ENCODE data around the gene TNNC2.

The TNNC2 gene

DNA sequence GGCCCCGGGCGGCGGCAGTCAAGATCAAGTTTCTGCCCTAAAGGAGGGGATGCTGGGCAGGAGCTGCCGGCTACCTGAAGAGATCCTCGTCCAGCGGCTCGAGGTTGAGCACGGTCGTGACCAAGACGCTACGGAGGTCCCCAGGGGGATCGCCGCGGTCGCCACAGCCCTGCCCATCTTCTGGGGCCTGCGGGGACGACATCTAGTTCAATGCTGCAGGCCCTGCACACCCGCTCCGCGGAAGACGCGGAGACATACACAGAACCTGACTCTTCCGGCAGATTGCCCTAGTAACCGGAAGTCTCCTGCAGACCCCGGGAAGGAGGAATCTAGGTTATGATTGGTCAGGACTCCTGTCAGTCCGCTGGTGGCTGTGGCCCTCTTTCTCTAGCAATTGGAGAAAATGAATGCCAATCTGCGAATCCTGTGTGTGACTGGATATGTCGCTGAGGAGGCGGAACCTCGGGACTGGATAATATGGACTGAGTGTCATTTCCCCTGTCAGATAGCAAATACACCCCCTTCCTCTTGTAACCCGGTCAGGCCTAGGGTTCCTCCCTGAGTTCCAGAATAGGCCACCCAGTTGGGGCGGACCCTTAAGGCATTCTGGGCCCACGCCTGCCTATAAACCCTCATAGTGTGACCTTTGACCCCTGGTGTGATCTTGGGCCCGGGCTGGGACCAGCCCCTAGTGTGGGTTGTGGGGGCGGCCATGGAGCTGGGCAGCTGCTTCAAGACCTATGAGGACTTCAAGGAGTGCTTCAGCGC, 30.2 kb upstream of the TNNC2 start, which contains the start of the genes ACOT8 and ZSWIM3:
Gene ACOT8 (minus strand): TSS at position 279 of the 768 bp plus-strand sequence. CDS start 77 bp downstream, at position 202.
Gene ZSWIM3 (plus strand): TSS at position 501 of the 768 bp plus-strand sequence. CDS start 212 bp downstream, at position 713.
- peak within 1 kb of the TSS; percentile 89 for H3K4me3 ChIP-seq (ENCODE audit: low read length)
- peak; percentile 100 for DNase-seq (ENCODE audit: low read depth)
- TF ChIP-seq, protein P1, sequence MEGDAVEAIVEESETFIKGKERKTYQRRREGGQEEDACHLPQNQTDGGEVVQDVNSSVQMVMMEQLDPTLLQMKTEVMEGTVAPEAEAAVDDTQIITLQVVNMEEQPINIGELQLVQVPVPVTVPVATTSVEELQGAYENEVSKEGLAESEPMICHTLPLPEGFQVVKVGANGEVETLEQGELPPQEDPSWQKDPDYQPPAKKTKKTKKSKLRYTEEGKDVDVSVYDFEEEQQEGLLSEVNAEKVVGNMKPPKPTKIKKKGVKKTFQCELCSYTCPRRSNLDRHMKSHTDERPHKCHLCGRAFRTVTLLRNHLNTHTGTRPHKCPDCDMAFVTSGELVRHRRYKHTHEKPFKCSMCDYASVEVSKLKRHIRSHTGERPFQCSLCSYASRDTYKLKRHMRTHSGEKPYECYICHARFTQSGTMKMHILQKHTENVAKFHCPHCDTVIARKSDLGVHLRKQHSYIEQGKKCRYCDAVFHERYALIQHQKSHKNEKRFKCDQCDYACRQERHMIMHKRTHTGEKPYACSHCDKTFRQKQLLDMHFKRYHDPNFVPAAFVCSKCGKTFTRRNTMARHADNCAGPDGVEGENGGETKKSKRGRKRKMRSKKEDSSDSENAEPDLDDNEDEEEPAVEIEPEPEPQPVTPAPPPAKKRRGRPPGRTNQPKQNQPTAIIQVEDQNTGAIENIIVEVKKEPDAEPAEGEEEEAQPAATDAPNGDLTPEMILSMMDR (IDR thresholded peaks at IDR 0.05; ENCODE audit: insufficient read depth, low read depth, low read length, missing control alignments): no peak

DNA sequence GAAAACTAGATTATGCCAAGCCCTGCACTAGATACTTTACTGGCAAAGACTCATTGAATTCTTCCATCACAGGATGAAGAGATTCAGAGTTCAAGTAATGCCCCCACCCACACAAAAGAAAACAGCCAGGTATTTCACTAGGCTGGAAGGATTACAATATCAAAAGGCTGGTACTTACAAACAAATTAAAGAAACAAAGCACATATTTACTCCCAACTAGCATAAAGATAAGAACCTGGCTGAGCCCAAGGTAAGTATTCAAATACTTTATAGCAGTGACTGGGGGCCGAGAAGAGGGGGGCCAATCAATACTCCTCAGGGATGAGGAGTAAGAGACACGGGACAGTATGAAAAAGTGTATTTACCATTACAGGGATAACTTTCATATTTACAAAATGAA, 26.4 kb upstream of the TNNC2 start:
- TF ChIP-seq, protein P1 (IDR thresholded peaks at IDR 0.05; ENCODE audit: insufficient read depth, low read depth, low read length, missing control alignments): no peak

DNA sequence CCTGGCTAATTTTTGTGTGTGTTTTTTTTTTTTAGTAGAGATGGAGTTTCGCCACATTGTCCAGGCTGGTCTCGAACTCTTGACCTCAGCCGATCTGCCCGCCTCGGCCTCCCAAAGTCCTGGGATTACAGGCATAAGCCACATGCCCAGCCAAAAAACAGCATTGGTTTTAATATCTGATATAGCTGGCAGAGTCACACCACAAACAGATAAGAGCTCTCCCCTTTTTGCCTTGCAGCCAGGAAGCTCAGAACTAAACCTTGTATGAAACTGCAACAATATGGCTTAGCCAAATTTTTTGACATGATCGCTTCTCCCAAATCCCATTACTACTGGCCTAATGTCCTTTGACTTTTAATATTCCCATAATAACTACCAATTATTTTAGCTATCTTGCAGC, 25.2 kb upstream of the TNNC2 start:
- no peak overlapping the region for H3K4me3 ChIP-seq (ENCODE audit: low read length)
- DNase-seq (ENCODE audit: low read depth): no peak
- TF ChIP-seq, protein P1 (IDR thresholded peaks at IDR 0.05; ENCODE audit: insufficient read depth, low read depth, low read length, missing control alignments): no peak

More for the DNA sequence above, 26.4 kb upstream of the TNNC2 start:
- H3K4me3 ChIP-seq (ENCODE audit: low read length): no peak overlapping the region
- no peak for DNase-seq (ENCODE audit: low read depth)

DNA sequence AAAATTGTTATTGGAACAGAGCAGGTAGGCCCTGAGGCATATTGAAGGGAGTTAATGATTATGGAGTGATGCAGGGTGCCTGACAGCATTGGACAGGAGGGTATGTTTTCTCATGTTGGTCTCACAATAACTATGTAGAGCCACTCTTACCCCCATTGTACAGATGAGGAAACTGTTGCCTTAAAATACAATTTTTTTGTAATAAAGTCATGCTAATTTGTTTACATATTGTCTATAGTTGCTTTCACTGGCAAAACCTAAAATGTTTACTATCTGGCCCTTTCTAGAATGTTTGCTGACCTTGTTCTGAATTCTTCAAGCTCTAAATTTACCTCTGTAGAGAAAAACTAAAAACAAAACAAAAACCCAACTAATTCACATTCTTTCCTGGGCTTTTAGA, 24.4 kb upstream of the TNNC2 start:
- TF ChIP-seq, protein P1 (IDR thresholded peaks at IDR 0.05; ENCODE audit: insufficient read depth, low read depth, low read length, missing control alignments): no peak
- no peak for DNase-seq (ENCODE audit: low read depth)
- H3K4me3 ChIP-seq (ENCODE audit: low read length): no peak overlapping the region

DNA sequence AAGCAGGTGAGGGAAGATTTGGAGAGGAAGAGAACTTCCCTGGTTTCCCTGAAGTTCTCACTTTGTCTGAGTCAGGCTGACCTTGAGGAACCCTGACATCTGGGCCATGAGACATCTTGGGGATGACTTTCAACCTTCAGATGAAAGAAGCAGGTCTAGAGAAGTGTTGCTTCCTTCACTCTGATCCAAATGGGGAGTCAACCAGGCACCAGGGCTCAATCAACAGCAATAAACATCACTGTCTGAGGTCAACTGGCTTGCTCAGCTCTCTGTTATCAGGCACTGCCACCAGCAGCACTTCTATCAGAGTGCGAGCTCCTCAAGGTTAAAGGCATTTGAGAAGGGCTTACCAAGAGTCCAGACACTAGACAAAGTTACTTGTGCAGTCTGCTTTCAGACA, 23.8 kb upstream of the TNNC2 start:
- DNase-seq (ENCODE audit: low read depth): no peak
- TF ChIP-seq, protein P1 (IDR thresholded peaks at IDR 0.05; ENCODE audit: insufficient read depth, low read depth, low read length, missing control alignments): no peak
- H3K4me3 ChIP-seq (ENCODE audit: low read length): no peak overlapping the region

DNA sequence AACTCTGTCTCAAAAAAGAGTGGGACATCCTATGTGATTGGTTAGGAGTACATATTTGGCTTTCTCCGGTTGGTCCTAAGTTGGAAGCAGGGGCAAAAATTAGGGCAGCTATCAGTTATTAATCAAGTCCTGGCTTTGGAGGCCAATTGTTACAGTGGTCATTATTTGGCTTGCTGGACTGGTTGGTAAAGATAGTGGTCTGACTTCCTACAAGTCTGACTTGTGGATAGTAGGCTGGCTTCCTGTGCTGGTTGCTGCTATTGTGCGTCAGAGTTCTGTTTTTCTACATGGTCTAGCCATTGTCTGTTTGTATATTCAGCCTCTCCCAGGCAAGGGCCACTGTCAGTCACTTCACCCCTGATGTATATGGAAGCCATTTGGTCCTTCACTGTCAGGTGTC, 23.1 kb upstream of the TNNC2 start:
- no peak overlapping the region for H3K4me3 ChIP-seq (ENCODE audit: low read length)
- TF ChIP-seq, protein P1 (IDR thresholded peaks at IDR 0.05; ENCODE audit: insufficient read depth, low read depth, low read length, missing control alignments): no peak
- no peak for DNase-seq (ENCODE audit: low read depth)
